ENCODE measurements around the gene MRPL20.

DNA sequence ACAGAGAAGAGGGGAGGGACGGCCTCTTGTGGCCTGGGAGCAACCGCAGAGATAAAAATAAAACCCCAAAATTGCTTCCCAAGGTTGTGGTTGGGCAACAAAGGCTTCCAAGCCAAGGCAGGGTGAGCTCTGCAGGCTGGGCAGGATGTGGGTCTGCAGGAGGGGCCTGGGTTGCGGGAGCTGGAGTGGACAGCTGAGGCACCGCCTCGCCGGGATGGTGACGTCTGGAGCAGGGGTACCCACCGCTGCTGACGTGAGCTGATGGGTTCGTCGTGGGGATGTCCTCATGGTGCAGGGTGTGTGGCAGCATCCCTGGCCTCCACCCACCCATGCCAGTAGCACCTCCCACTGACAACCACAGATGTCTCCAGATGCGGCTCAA, 35.7 kb downstream of the MRPL20 start:
- TF ChIP-seq, protein P1, sequence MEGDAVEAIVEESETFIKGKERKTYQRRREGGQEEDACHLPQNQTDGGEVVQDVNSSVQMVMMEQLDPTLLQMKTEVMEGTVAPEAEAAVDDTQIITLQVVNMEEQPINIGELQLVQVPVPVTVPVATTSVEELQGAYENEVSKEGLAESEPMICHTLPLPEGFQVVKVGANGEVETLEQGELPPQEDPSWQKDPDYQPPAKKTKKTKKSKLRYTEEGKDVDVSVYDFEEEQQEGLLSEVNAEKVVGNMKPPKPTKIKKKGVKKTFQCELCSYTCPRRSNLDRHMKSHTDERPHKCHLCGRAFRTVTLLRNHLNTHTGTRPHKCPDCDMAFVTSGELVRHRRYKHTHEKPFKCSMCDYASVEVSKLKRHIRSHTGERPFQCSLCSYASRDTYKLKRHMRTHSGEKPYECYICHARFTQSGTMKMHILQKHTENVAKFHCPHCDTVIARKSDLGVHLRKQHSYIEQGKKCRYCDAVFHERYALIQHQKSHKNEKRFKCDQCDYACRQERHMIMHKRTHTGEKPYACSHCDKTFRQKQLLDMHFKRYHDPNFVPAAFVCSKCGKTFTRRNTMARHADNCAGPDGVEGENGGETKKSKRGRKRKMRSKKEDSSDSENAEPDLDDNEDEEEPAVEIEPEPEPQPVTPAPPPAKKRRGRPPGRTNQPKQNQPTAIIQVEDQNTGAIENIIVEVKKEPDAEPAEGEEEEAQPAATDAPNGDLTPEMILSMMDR (IDR thresholded peaks at IDR 0.05) = no peak
- no peak for TF ChIP-seq POLR2A (IDR thresholded peaks at IDR 0.05)
